ENCODE results near the gene GNMT. TPM values are rescaled to one million over a fixed set of nuclear protein-coding genes. Genes with fewer than 3 reads are reported as not detected.
A peak's percentile ranks its signal among the peaks of the same experiment; 100 is the strongest.

GNMT gene
- total RNA-seq, result 1 to 10 TPM in 1 of 4 donors, under 1 TPM in 1, not detected in 2; 0.79 to 3.7 TPM

- H3K4me3 ChIP-seq, result peak within 1 kb of the TSS; percentile 52
- no peaks in the 10 kb centered on the region for H3K27me3 ChIP-seq
- peaks cover 21% of the 10 kb centered on the region for H3K36me3 ChIP-seq
- 7% methylated on average over 18 of the region's 62 CpGs for WGBS
- DNase-seq (ENCODE audit: low spot score in 2 of 2), result peak in 1 of 2 donors; percentile 71
- no peaks in the 10 kb centered on the region for H3K9me3 ChIP-seq
- H3K4me1 ChIP-seq, result peaks cover 16% of the 10 kb centered on the region
- TF ChIP-seq EP300 (IDR thresholded peaks at IDR 0.05) (no peak), POLR2A (IDR thresholded peaks at IDR 0.05) (no peak), CTCF (IDR thresholded peaks at IDR 0.05) (no peak), POLR2AphosphoS5 (IDR thresholded peaks at IDR 0.05) (no peak)
- H3K27ac ChIP-seq, result no peak within 1 kb of the TSS
These were observed at the start of gene GNMT for GRCh38 chr6:42960243-42961019. Gene GNMT, plus strand, starts transcription at chr6:42960754. Its CDS starts 14 bp downstream, at chr6:42960768.

- peak overlapping the region; percentile 40 for H3K4me3 ChIP-seq
- TF ChIP-seq POLR2AphosphoS5 (IDR thresholded peaks at IDR 0.05) (no peak), POLR2A (IDR thresholded peaks at IDR 0.05) (no peak), CTCF (IDR thresholded peaks at IDR 0.05) (no peak), EP300 (IDR thresholded peaks at IDR 0.05) (no peak)
These were observed 49.2 kb upstream of the GNMT start for GRCh38 chr6:42911171-42912021.

GRCh38 chr6:42914546-42914945 is 46.0 kb upstream of the GNMT start:
- H3K4me1 ChIP-seq, result peaks cover 7% of the 10 kb centered on the region
- H3K9me3 ChIP-seq, result no peaks in the 10 kb centered on the region
- no peak for TF ChIP-seq CTCF (IDR thresholded peaks at IDR 0.05)
- TF ChIP-seq POLR2AphosphoS5 (IDR thresholded peaks at IDR 0.05), result no peak
- no peak for TF ChIP-seq POLR2A (IDR thresholded peaks at IDR 0.05)
- no peak for TF ChIP-seq EP300 (IDR thresholded peaks at IDR 0.05)
- 66% methylated on average over 4 of the region's 4 CpGs for WGBS
- H3K27ac ChIP-seq, result no peak overlapping the region
- no peak for DNase-seq (ENCODE audit: low spot score in 2 of 2)
- H3K36me3 ChIP-seq, result no peaks in the 10 kb centered on the region
- H3K4me3 ChIP-seq, result no peak overlapping the region
- peaks cover 17% of the 10 kb centered on the region for H3K27me3 ChIP-seq

More at GRCh38 chr6:42911171-42912021, 49.2 kb upstream of the GNMT start:
- no peak for DNase-seq (ENCODE audit: low spot score in 2 of 2)
- H3K27ac ChIP-seq, result no peak overlapping the region
- H3K27me3 ChIP-seq, result peaks cover 17% of the 10 kb centered on the region
- 24% methylated on average over 21 of the region's 49 CpGs for WGBS
- H3K4me1 ChIP-seq, result peaks cover 7% of the 10 kb centered on the region
- no peaks in the 10 kb centered on the region for H3K36me3 ChIP-seq
- no peaks in the 10 kb centered on the region for H3K9me3 ChIP-seq

GRCh38 chr6:42915732-42916131 is 44.8 kb upstream of the GNMT start, which contains the start of gene PTCRA:
Gene PTCRA, plus strand, starts transcription at chr6:42916053. Its CDS starts 17 bp downstream, at chr6:42916070.
- H3K4me3 ChIP-seq, result no peak within 1 kb of the TSS
- no peak for DNase-seq (ENCODE audit: low spot score in 2 of 2)
- TF ChIP-seq CTCF (IDR thresholded peaks at IDR 0.05) (no peak), POLR2A (IDR thresholded peaks at IDR 0.05) (no peak), POLR2AphosphoS5 (IDR thresholded peaks at IDR 0.05) (no peak), EP300 (IDR thresholded peaks at IDR 0.05) (no peak)
- H3K27me3 ChIP-seq, result peaks cover 17% of the 10 kb centered on the region
- H3K9me3 ChIP-seq, result no peaks in the 10 kb centered on the region
- H3K4me1 ChIP-seq, result peaks cover 7% of the 10 kb centered on the region
- WGBS, result no CpG with 5 or more reads among the region's 10 CpGs
- no peak within 1 kb of the TSS for H3K27ac ChIP-seq
- H3K36me3 ChIP-seq, result no peaks in the 10 kb centered on the region

GRCh38 chr6:42916288-42916687 is 44.3 kb upstream of the GNMT start:
- no peak overlapping the region for H3K4me3 ChIP-seq
- no peaks in the 10 kb centered on the region for H3K9me3 ChIP-seq
- TF ChIP-seq CTCF (IDR thresholded peaks at IDR 0.05) (no peak), EP300 (IDR thresholded peaks at IDR 0.05) (no peak), POLR2A (IDR thresholded peaks at IDR 0.05) (no peak), POLR2AphosphoS5 (IDR thresholded peaks at IDR 0.05) (no peak)
- peaks cover 6% of the 10 kb centered on the region for H3K4me1 ChIP-seq
- no peaks in the 10 kb centered on the region for H3K36me3 ChIP-seq
- 86% methylated on average over 1 of the region's 1 CpG for WGBS
- peaks cover 12% of the 10 kb centered on the region for H3K27me3 ChIP-seq
- H3K27ac ChIP-seq, result no peak overlapping the region
- no peak for DNase-seq (ENCODE audit: low spot score in 2 of 2)

Data from suprapubic skin (tissue), 4 donors.